T-helper 1 cell (primary cell): ENCODE results near the gene PDSS2.
"Not testable (repeated sequence)": the region's sequence is repeated elsewhere in the genome, so short reads cannot be mapped to it uniquely, and the experiment has no call there.

ENCODE experiments used
- DNase-seq, 5 donors: peaks; one replicate each; pipeline ENCODE4 v3.0.0-alpha.2; 2012 to 2020
- total RNA-seq, 4 donors: gene quantifications; one replicate each; lab custom pipeline; 2026; lab: John Stamatoyannopoulos, UW

PDSS2 gene, protein sequence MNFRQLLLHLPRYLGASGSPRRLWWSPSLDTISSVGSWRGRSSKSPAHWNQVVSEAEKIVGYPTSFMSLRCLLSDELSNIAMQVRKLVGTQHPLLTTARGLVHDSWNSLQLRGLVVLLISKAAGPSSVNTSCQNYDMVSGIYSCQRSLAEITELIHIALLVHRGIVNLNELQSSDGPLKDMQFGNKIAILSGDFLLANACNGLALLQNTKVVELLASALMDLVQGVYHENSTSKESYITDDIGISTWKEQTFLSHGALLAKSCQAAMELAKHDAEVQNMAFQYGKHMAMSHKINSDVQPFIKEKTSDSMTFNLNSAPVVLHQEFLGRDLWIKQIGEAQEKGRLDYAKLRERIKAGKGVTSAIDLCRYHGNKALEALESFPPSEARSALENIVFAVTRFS
- 12.6 to 17.2 (median 15.0) reads per million in 4 donors for total RNA-seq

GRCh38 chr6:107459283-107460082, at the start of gene PDSS2:
TSS of gene PDSS2 (minus strand) at chr6:107459564. CDS start at chr6:107459285, 279 bp downstream.
- peak; percentile 89 to 97 (median 94) for DNase-seq

DNA sequence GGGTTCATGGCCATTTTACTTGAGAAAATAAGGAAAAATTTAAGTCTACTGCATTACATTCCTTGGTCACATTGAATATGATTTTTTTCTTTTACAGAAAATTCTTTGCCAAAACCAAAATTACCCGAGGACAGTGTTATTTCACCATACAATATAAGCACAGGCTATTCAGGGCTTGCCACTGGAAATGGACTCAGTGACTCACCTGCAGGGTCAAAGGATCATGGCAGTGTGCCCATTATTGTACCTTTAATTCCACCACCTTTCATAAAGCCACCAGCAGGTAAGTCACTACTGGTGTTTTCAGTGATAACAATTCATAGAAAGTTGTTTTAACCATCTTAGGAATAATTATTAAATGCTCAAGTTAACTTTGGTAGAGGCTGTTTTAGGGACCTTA, 46.8 kb upstream of the PDSS2 start:
- no peak for DNase-seq

- no peak for DNase-seq
Measured at GRCh38 chr6:107504270-107505026, 45.1 kb upstream of the PDSS2 start.

DNA sequence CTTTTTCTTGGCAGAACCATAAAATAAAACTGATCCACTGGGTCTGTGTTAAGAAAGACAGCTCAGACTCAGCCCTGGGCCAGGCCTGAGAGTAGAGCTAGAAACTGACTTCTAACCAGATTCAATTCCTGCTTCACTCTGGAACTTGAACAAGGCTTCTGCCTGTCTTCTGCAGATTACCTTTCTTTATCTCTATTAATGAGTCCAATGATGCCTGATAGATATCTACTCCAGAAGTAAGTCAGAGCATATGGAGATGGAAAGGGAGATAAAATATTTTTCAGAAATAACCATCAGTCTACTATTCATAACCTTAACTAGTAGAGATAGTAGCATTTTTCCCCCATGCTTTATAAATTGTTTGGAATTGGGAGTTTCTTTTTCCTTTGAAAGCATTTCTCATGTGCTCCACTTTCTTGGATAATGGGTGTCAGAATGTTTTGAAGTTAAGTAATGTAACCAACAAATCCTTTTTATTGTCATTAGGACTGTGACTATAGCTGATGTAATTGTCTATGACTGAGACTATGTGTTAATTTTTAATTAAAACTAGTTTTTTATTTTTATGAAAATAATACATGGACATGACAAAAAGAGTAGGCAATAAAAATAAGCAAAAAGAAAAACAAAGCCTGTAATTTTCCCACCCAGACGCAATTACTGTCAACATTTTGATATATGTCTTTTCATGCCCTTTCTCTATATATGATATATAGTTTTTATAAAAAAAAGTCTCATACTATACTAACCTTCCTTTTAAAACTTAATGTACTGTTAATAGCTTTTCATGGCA, 37.7 kb upstream of the PDSS2 start:
- no peak for DNase-seq

- DNase-seq, result no peak
Measured at GRCh38 chr6:107495971-107496370, 36.6 kb upstream of the PDSS2 start.

DNA sequence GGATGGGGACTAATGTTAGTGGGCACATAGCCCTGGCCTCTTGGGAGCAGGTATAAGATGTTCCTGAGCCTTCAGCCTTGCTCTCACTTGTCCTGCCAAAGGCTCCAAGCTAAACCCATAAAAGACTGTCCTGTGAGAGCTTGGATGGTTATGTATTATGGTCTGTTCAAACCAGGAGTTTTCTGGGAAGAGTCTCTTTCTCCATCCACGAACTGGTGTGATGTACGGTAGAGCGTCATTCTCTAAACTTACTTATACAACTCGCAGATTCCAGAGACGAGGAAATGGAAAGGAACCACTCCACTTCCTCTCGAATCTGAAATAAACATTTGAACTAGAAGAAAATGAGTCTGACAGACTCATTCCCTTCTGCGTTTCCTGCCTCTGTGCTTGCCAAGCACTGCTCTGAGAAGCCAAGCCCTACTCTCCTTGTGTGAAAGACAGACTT, 35.9 kb upstream of the PDSS2 start:
- no peak for DNase-seq

DNA sequence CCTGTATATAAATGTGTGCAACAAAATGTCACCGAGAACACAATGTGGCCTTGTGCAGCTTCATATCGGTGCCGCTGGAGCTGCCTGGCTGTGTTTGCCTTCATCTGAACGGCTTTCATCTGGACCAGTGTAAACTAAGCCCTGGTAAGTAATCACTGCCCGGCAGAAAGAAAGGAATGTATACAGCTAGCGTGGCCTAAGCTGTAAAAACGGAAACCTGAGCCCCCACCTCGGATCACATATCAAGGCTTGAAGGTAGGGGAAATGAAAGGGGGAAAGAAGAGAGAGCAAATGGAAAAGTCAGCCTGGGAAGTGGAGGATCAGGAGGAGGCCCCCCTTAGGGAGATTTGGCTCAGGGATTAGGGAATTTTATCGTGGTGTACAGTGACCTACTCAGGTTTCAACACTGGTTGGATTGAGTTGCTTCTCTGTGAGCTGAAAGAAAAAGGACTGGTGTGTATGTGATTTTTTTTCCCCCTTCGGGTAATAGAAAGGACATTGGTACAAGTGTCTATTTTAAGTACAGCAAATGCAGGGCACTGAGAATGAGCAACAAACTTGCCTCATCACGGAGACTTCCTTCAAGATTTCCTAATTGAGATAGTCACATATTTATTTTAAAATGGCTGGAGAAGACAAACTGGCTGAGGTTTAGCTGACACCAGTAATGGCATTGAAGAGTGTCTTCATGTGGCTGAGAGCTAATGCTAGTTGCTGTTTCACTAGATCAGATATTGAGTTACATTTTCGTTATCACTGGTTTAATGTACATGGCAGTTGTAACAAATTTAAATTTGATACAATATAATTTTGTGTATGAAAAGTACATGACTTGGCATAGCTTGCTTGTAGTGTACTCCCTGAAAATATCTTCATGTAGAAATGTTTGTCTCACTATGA, 34.0 kb upstream of the PDSS2 start:
- DNase-seq, result no peak

DNA sequence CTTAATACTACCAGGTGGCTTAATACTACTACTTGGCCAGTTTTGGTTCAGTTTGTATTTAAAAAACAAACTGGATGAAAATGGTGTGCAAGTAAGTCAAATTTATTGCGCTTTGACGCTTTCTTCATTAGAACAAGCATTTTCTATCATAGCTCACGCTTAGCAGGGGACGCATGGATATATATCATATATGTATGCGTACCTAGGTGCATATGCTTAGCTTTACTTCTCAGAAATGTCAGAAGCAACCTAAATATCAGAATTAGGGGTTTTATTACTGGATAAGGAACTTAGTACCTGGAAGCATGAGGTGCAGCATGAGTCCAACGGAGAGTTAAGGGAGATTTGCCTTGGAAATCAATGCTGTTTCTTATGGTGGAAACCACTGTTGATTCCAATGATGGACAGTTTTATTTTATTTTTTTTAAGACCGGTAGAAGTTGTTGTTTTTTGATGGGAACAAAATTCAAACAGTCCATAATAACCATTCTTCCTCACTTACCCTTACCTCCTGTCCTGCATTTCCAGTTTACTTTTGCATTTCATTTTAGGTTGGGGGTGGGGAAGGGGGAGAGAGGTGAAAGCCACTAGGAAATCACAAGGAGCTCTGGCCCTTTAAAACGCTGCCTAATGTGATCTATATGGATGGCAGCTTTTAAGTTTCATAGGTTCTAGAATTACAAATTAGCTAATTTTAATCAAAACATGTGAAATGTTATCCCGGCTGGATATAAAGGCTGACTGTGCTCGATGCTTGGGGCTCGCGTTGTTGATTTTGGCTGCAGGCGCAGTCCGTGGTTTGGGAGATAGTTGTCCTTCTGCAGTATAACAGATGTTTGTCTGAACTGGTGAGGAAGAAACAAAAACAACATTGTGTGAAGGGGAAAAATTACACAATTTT, 32.6 kb upstream of the PDSS2 start:
- DNase-seq, result no peak

GRCh38 chr6:107491138-107491609, 31.8 kb upstream of the PDSS2 start:
- DNase-seq, result no peak

- DNase-seq, result no peak
Measured at GRCh38 chr6:107490566-107491137, 31.3 kb upstream of the PDSS2 start.

DNA sequence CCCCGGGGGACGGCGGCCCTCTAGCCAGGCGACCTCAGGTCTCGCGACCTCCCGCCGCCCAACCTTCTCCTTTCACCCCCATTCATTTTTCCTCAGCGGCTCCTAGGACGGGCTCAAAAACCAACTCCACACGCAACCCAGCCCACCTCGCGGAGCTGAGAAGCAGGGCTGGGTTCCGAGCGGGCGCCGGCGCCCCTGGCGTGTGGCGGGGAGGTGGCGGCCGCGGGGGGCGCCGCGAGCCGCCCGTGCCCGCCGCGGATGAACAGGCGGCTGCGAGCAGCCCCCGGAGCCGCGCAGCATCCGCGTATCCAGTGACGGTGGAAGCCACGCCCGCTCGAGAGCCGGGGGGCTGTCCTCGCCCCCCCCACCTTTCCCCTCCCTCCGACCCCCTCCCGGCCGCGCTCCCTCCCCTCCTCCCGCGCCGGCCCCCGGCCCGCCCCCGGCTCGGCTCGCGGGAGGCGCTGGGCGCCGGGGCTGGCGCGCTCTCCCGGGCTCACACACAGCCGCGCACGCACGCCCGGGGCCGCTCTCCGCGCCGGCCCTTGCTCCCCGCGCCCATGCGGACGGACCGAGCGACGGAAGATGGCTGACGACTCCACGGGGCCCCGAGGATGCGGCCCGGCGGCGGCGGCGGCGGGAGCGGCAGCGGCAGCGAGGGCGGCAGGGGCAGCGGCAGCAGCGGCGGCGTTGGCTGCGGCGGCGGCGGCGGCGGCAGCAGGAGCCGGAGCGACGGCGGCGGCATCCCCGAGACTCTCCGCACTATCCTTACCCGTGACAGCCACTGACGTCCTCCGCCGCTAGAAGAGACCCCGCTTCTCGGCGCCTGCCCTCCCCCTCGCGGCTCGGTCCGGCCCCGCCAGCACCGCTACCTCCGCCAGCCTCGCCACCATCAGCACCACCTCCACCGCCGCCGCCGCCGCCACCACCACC, 30.5 kb upstream of the PDSS2 start, which contains the start of gene SOBP:
Gene SOBP, plus strand, starts transcription at position 482 of the 930 bp plus-strand sequence. CDS start 500 bp downstream, outside the sequence.
- DNase-seq, result peak in 4 of 5 donors; percentile 11 to 18 (median 14)

DNA sequence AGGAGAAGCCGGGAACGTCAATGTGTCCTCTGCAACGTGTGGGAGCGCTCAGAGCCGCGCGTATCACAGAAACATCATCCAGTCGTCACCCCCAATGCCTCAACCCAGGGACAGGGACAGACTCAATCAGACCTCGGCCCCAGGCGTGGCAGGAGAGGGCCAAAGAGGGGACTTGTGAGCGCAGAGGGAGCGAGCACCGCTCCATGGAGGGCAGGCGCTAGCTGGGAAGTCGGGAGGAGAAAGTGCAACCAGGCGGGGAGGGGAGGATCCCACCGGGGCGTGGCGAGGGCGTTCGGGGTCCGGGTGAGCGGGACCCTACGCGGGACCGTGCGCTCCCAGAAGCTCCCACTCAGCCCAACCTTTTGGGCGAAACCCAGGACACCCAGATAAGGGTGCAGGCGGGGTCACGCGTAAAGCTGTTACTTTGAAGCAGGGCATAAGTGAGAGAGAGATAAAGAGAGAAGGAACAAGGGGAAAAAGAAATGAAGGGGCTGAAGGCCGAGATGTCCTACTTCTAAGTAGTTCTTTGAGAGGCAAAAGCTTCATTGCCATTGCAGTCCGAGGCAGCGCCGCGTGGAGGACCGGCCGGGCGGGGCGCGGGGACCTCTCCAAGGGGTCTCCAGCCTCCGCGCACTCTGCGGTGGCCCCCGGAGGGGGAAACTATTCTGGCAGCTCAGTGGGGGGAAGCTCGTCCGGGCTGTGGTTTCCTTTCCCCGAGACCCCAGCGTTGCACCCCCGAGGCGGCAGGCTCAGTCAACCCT, 29.7 kb upstream of the PDSS2 start:
- peak in 2 of 5 donors; percentile 1 to 7 for DNase-seq

- DNase-seq, result no peak
Measured at GRCh38 chr6:107488174-107488874, 29.0 kb upstream of the PDSS2 start.

DNA sequence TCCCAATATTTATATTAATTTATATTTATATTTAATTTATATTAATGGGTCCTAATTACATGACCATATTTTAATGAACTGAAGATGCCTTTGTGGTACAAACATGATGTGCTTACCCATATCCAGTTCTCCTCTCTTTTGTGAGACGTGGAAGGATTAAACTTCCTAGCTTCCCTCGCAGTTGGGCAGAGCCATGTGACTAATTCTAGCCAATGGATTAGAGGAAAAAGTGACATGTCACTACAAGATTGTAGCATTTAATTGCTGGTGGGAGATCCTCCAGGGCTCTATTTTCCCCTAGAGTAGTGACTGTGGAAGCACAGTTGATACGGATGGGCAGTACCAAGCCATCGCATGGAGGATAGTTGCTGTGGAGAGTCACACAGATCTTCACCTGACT, 25.8 kb upstream of the PDSS2 start:
- DNase-seq, result no peak

GRCh38 chr6:107479089-107479690, 19.8 kb upstream of the PDSS2 start:
- DNase-seq, result no peak

DNA sequence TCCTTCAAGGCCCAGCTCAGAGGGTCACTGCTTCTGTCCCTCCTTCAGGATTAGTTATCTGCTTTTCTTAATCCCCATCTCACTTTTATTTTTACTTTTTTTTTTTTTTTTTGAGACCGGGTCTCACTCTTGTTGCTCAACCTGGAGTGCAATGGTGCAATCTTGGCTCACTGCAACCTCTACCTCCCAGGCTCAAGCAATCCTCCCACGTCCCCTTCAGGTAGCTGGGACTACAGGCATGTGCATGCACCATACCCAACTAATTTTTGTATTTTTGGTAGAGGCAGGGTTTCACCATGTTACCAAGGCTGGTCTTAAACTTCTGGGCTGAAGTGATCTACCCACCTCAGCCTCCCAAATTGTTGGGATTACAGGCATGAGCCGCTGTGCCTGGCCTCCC, 16.5 kb upstream of the PDSS2 start:
- not testable (repeated sequence) for DNase-seq
